IMR-90 (cell line): ENCODE measurements around the gene FER. TPM values are rescaled to one million over a fixed set of nuclear protein-coding genes. Genes with fewer than 3 reads are reported as not detected.

Experiments used
- ATAC-seq: fragments of 200-7000 bp; cut with Tn5 transposase; 2 replicates; pipeline ENCODE4 v1.9.1; 2020; ENCODE audit warnings: low read depth, mild to moderate bottlenecking, moderate library complexity
- BruUV-seq: library from RNA; stranded (reverse); fragments of 400-500 nt; replicated peaks from 2 replicates; lab custom pipeline; 2021; lab: Mats Ljungman, UMichigan
- CTCF ChIA-PET: fragments of 300-600 bp; formaldehyde crosslinking; extraction: SDS; loops from one replicate; lab custom pipeline; 2021; ENCODE audit warnings: antibody characterized with exemption; lab: Yijun Ruan, JAX
- POLR2A ChIA-PET: fragments of 300-600 bp; sonication (Branson Sonifier 250); formaldehyde crosslinking; loops from one replicate; lab custom pipeline; 2022; ENCODE audit warnings: antibody characterized with exemption; ENCODE audit not compliant: unreplicated experiment; lab: Charles Lee
- DNase-seq: peaks from one replicate; pipeline ENCODE4 v3.0.0; 2013
- H2AFZ ChIP-seq: replicated peaks from 2 replicates; pipeline ENCODE3; 2013; ENCODE audit warnings: low read length, mild to moderate bottlenecking; ENCODE audit not compliant: poor library complexity
- H2AK5ac ChIP-seq: 2 replicates; pipeline ENCODE4 v1.6.1; 2013; ENCODE audit warnings: low read depth, low read length, inconsistent platforms
- H2AK9ac ChIP-seq: replicated peaks from 2 replicates; pipeline ENCODE3; 2013; ENCODE audit warnings: mild to moderate bottlenecking, low read depth, low read length, moderate library complexity; ENCODE audit not compliant: poor library complexity
- H2BK120ac ChIP-seq: 2 replicates; pipeline ENCODE4 v1.6.1; 2013; ENCODE audit warnings: low read depth, low read length, inconsistent platforms
- H2BK15ac ChIP-seq: 3 replicates; pipeline ENCODE4 v1.6.1; 2013; ENCODE audit warnings: low read depth, low read length, inconsistent platforms
- H2BK20ac ChIP-seq: 2 replicates; pipeline ENCODE4 v1.6.1; 2013; ENCODE audit warnings: low read depth, mild to moderate bottlenecking, inconsistent platforms, low read length, moderate library complexity
- H2BK5ac ChIP-seq: 2 replicates; pipeline ENCODE4 v1.6.1; 2013; ENCODE audit warnings: mild to moderate bottlenecking, low read depth, low read length, inconsistent platforms; ENCODE audit not compliant: poor library complexity, severe bottlenecking
- H3K14ac ChIP-seq: replicated peaks from 2 replicates; pipeline ENCODE4 v1.6.1; 2013; ENCODE audit warnings: low read depth, low read length, inconsistent platforms
- H3K18ac ChIP-seq: 2 replicates; pipeline ENCODE4 v1.6.1; 2013; ENCODE audit warnings: low read depth, low read length, control low read depth
- H3K23ac ChIP-seq: 2 replicates; pipeline ENCODE4 v1.6.1; 2013; ENCODE audit warnings: low read depth, low read length, inconsistent platforms
- H3K27ac ChIP-seq: 2 replicates; pipeline ENCODE4 v1.5.1; 2013; ENCODE audit warnings: mild to moderate bottlenecking, control low read depth, low read length; ENCODE audit not compliant: insufficient read depth
- H3K27me3 ChIP-seq: 2 replicates; pipeline ENCODE4 v1.6.1; 2013; ENCODE audit warnings: low read length; ENCODE audit not compliant: control insufficient read depth, insufficient read depth
- H3K36me3 ChIP-seq: 2 replicates; pipeline ENCODE4 v1.6.1; 2013; ENCODE audit warnings: low read length, mixed read lengths; ENCODE audit not compliant: control insufficient read depth, insufficient read depth
- H3K4ac ChIP-seq: 2 replicates; pipeline ENCODE4 v1.6.1; 2013; ENCODE audit warnings: low read depth, low read length, inconsistent platforms
- H3K4me1 ChIP-seq: 2 replicates; pipeline ENCODE4 v1.6.1; 2013; ENCODE audit warnings: low read length, mixed read lengths; ENCODE audit not compliant: control insufficient read depth, insufficient read depth
- H3K4me2 ChIP-seq: 2 replicates; pipeline ENCODE4 v1.6.1; 2013; ENCODE audit warnings: low read depth, mild to moderate bottlenecking, control low read depth, low read length, moderate library complexity
- H3K4me3 ChIP-seq: 2 replicates; pipeline ENCODE4 v1.5.1; 2013; ENCODE audit warnings: low read depth, mild to moderate bottlenecking, control low read depth, low read length, moderate library complexity; ENCODE audit not compliant: insufficient read depth
- H3K56ac ChIP-seq: 2 replicates; pipeline ENCODE4 v1.6.1; 2013; ENCODE audit warnings: low read length, inconsistent platforms; ENCODE audit not compliant: insufficient read depth; ENCODE audit errors: extremely low read depth
- H3K79me1 ChIP-seq, 2 experiments: 2 replicates each; pipeline ENCODE4 v1.6.1; 2013; ENCODE audit warnings: low read length in 2 of 2, inconsistent platforms in 1 of 2, low read depth in 1 of 2
- H3K9ac ChIP-seq: 2 replicates; pipeline ENCODE4 v1.6.1; 2013; ENCODE audit warnings: low read depth, low read length, control low read depth
- H3K9me1 ChIP-seq: 2 replicates; pipeline ENCODE4 v1.6.1; 2013; ENCODE audit warnings: low read length, inconsistent platforms; ENCODE audit not compliant: insufficient read depth
- H3K9me3 ChIP-seq: 2 replicates; pipeline ENCODE4 v1.6.1; 2013; ENCODE audit warnings: low read length; ENCODE audit not compliant: control insufficient read depth, insufficient read depth
- H4K20me1 ChIP-seq: 2 replicates; pipeline ENCODE4 v1.6.1; 2013; ENCODE audit warnings: low read length, inconsistent platforms; ENCODE audit not compliant: insufficient read depth
- H4K5ac ChIP-seq: 2 replicates; pipeline ENCODE4 v1.6.1; 2013; ENCODE audit warnings: mild to moderate bottlenecking, low read depth, low read length, control low read depth
- H4K8ac ChIP-seq, 2 experiments: 2 replicates each; pipeline ENCODE4 v1.6.1; 2013; ENCODE audit warnings: low read depth in 2 of 2, low read length in 2 of 2, control low read depth in 1 of 2, inconsistent platforms in 1 of 2
- H4K91ac ChIP-seq: 2 replicates; pipeline ENCODE4 v1.6.1; 2013; ENCODE audit warnings: low read depth, low read length, inconsistent platforms; ENCODE audit not compliant: insufficient read depth
- BHLHE40 ChIP-seq: fragments of 150-350 bp; IDR thresholded peaks from 2 replicates; pipeline ENCODE4 v1.6.1; 2016; ENCODE audit warnings: mild to moderate bottlenecking, low read depth, low read length
- CEBPB ChIP-seq: IDR thresholded peaks from 2 replicates; pipeline ENCODE4 v1.6.1; 2012; ENCODE audit warnings: low read depth, low read length, improper control_type of control experiment
- FOS ChIP-seq: fragments of 150-350 bp; IDR thresholded peaks from 2 replicates; pipeline ENCODE4 v1.6.1; 2016; ENCODE audit warnings: low read depth, low read length
- MAFK ChIP-seq: IDR thresholded peaks from 2 replicates; pipeline ENCODE4 v1.6.1; 2012; ENCODE audit warnings: low read depth, low read length, improper control_type of control experiment
- MAZ ChIP-seq: IDR thresholded peaks from 2 replicates; pipeline ENCODE4 v1.6.1; 2012; ENCODE audit warnings: low read depth, mild to moderate bottlenecking, low read length, improper control_type of control experiment, moderate library complexity, borderline replicate concordance
- MXI1 ChIP-seq: IDR thresholded peaks from 2 replicates; pipeline ENCODE4 v1.6.1; 2012; ENCODE audit warnings: low read depth, mild to moderate bottlenecking, low read length, moderate library complexity, borderline replicate concordance
- NFE2L2 ChIP-seq: fragments of 150-350 bp; IDR thresholded peaks from 2 replicates; pipeline ENCODE4 v1.6.1; 2016; ENCODE audit warnings: low read depth, mild to moderate bottlenecking, low read length
- POLR2A ChIP-seq: IDR thresholded peaks from 2 replicates; pipeline ENCODE4 v1.6.1; 2012; ENCODE audit warnings: mild to moderate bottlenecking, low read depth, low read length
- RAD21 ChIP-seq: IDR thresholded peaks from 2 replicates; pipeline ENCODE4 v1.6.1; 2012; ENCODE audit warnings: low read length, improper control_type of control experiment
- RFX5 ChIP-seq: IDR thresholded peaks from 2 replicates; pipeline ENCODE4 v1.8.0; 2012; ENCODE audit warnings: low read depth, mild to moderate bottlenecking, low read length, moderate library complexity
- dilution Hi-C: fragments of 300-500 bp; cut with HindIII; formaldehyde crosslinking; loops from one replicate; pipeline ENCODE4 v1.14.3; 2018; ENCODE audit warnings: low sequenced_read_pairs; ENCODE audit not compliant: unreplicated experiment
- in situ Hi-C: fragments of 300-500 bp; cut with MboI; formaldehyde crosslinking; loops from 3 replicates; pipeline ENCODE4 v1.14.3; 2019; ENCODE audit warnings: low sequenced_read_pairs, inconsistent platforms, mixed read lengths
- intact Hi-C: fragments of 100-400 bp; cut with micrococcal nuclease; formaldehyde crosslinking; loops from 2 replicates; pipeline ENCODE4 v1.10.0; 2022
- polyA plus RNA-seq, 3 experiments: library from polyadenylated mRNA; depleted of rRNA; stranded (reverse); fragments of >200 nt; gene quantifications; 2 replicates each; pipeline ENCODE4 v1.2.3, GENCODE V29; 2012; ENCODE audit warnings: low replicate concordance in 1 of 3
- total RNA-seq: library from RNA; depleted of rRNA; stranded (reverse); fragments of >200 nt; gene quantifications from 2 replicates; pipeline ENCODE4 v1.2.3, GENCODE V29; 2012
- TF ChIP-seq, protein P1 (sequence below): fragments of 150-350 bp; IDR thresholded peaks from 2 replicates; pipeline ENCODE4 v1.6.1; 2017; ENCODE audit warnings: mild to moderate bottlenecking, antibody characterized with exemption, low read length, low read depth
- TF ChIP-seq, protein P2 (sequence below): fragments of 150-350 bp; IDR thresholded peaks from 2 replicates; pipeline ENCODE4 v1.6.1; 2016; ENCODE audit warnings: low read depth, mild to moderate bottlenecking, low read length, moderate library complexity, borderline replicate concordance

FER gene
- total and polyA plus RNA-seq, 2 of the 4 experiments (the other 2 are of a cell fraction) = 3.5 to 32.4 TPM

DNA sequence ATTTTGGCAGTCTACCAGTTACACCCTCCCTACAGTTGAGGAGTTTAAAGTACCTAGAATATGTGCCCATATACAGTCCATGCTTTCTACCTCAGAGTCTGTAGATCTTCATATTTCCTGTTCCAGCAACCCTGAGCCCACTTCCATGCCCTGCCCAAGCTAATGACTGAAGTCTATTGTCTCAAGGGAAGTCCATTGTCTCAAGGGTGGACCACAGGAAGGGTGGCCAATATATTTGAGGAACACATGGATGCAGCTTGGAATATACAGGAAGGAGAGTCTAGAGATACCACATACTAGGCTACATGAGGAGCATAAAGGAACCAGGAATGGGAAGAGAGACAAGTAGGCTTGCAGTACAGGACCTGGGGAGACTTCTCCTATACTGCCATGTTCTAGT, 274.4 kb downstream of the FER start:
- H3K18ac ChIP-seq = no peak overlapping the region
- no peaks in the 10 kb centered on the region for H3K4me1 ChIP-seq
- no peaks in the 10 kb centered on the region for H4K20me1 ChIP-seq
- no peak overlapping the region for H4K8ac ChIP-seq
- no peak overlapping the region for H2BK20ac ChIP-seq
- H4K5ac ChIP-seq = no peak overlapping the region
- no peak overlapping the region for H2BK5ac ChIP-seq
- BruUV-seq = no TSS peak
- intact Hi-C loops = no loop called here
- H3K4me3 ChIP-seq = no peak overlapping the region
- no peaks in the 10 kb centered on the region for H3K27me3 ChIP-seq
- H3K4me2 ChIP-seq = no peak overlapping the region
- H3K4ac ChIP-seq = no peak overlapping the region
- H3K9me1 ChIP-seq = no peaks in the 10 kb centered on the region
- H3K79me1 ChIP-seq = no peaks in the 10 kb centered on the region
- peaks cover 3% of the 10 kb centered on the region; the same call in 1 of the 2 replicates for H3K9me3 ChIP-seq
- ATAC-seq (no peak), DNase-seq (no peak)
- no peak overlapping the region for H3K14ac ChIP-seq
- H2AK9ac ChIP-seq = no peak overlapping the region
- H2AK5ac ChIP-seq = no peak overlapping the region
- in situ Hi-C loops = no loop called here
- H2BK15ac ChIP-seq = no peak overlapping the region
- no peak overlapping the region for H4K91ac ChIP-seq
- ChIA-PET POLR2A (no interaction called here), CTCF (no interaction called here)
- peaks cover 3% of the 10 kb centered on the region; the same call in 1 of the 2 replicates for H3K36me3 ChIP-seq
- H2AFZ ChIP-seq = no peak overlapping the region
- H3K56ac ChIP-seq = no peak overlapping the region
- no peak overlapping the region for H3K27ac ChIP-seq
- H3K9ac ChIP-seq = no peak overlapping the region
- no peak overlapping the region for H2BK120ac ChIP-seq
- no peak for TF ChIP-seq BHLHE40
- TF ChIP-seq, protein P1, sequence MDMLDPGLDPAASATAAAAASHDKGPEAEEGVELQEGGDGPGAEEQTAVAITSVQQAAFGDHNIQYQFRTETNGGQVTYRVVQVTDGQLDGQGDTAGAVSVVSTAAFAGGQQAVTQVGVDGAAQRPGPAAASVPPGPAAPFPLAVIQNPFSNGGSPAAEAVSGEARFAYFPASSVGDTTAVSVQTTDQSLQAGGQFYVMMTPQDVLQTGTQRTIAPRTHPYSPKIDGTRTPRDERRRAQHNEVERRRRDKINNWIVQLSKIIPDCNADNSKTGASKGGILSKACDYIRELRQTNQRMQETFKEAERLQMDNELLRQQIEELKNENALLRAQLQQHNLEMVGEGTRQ = no peak
- TF ChIP-seq CEBPB = no peak
- TF ChIP-seq FOS = no peak
- no peak for TF ChIP-seq NFE2L2
- no peak for TF ChIP-seq MAZ
- no peak for TF ChIP-seq MXI1
- no peak for TF ChIP-seq RFX5
- TF ChIP-seq POLR2A = no peak
- TF ChIP-seq RAD21 = no peak
- TF ChIP-seq MAFK = no peak
- TF ChIP-seq, protein P2, sequence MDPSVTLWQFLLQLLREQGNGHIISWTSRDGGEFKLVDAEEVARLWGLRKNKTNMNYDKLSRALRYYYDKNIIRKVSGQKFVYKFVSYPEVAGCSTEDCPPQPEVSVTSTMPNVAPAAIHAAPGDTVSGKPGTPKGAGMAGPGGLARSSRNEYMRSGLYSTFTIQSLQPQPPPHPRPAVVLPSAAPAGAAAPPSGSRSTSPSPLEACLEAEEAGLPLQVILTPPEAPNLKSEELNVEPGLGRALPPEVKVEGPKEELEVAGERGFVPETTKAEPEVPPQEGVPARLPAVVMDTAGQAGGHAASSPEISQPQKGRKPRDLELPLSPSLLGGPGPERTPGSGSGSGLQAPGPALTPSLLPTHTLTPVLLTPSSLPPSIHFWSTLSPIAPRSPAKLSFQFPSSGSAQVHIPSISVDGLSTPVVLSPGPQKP = no peak
- no peak overlapping the region for H3K23ac ChIP-seq
- dilution Hi-C loops = no loop called here
